ENCODE measurements around the gene ZNF638. TPM values are rescaled to one million over a fixed set of nuclear protein-coding genes. Genes with fewer than 3 reads are reported as not detected.

ZNF638 gene
- total and polyA plus RNA-seq, 10 of the 15 experiments (the other 5 are each of a cell fraction or from before 2014, with no cell fraction given): 37.6 to 133 (median 64.5) TPM

- H3K27ac ChIP-seq (ENCODE audit: control insufficient read depth, insufficient read depth): no peak overlapping the region
- FAIRE-seq (no peak), ATAC-seq (no peak), DNase-seq (ENCODE audit: low read depth, low spot score) (no peak)
- H3K79me2 ChIP-seq (ENCODE audit: control insufficient read depth, insufficient read depth, low read length): no peaks in the 10 kb centered on the region
- RAD21 ChIA-PET (ENCODE audit: unreplicated experiment): interaction anchor here (1.1 kb wide), 1 partner anchor 28 kb away, joined by 4 read pairs; the partner anchor contains the start of gene ZNF638
- intact Hi-C loops (cut with micrococcal nuclease; ENCODE audit: unreplicated experiment) (no loop called here), in situ Hi-C loops (cut with MboI) (loop anchor here (5.0 kb wide), 1 partner anchor 203 kb away; no protein-coding TSS in a partner anchor)
- no peaks in the 10 kb centered on the region for H3K4me1 ChIP-seq (ENCODE audit: control insufficient read depth, insufficient read depth, low read length)
- CTCF ChIA-PET: interaction anchor here (0.8 to 1.7 kb wide), 5 partner anchors 156 to 297 kb away, joined by 3 to 6 read pairs (median 3); no protein-coding TSS in a partner anchor
- no TSS peak for BruUV-seq (replicated peaks)
- H4K20me1 ChIP-seq (ENCODE audit: control insufficient read depth, insufficient read depth): no peaks in the 10 kb centered on the region
- no peaks in the 10 kb centered on the region for H3K36me3 ChIP-seq (ENCODE audit: control insufficient read depth in 2 of 2, insufficient read depth in 2 of 2, low read length in 1 of 2)
- H3K27me3 ChIP-seq (replicated peaks in 1 of 2; ENCODE audit: control insufficient read depth in 2 of 2, insufficient read depth in 2 of 2, low read length in 1 of 2): no peaks in the 10 kb centered on the region
- H3K4me2 ChIP-seq (ENCODE audit: control insufficient read depth, insufficient read depth): no peak overlapping the region
- POLR2A ChIA-PET: no interaction called here
- no peak for TF ChIP-seq RB1 (IDR thresholded peaks at IDR 0.05; ENCODE audit: borderline replicate concordance)
- TF ChIP-seq ZNF24 (IDR thresholded peaks at IDR 0.05): no peak
- TF ChIP-seq KAT2A (conservative IDR thresholded peaks at IDR 0.05; ENCODE audit: control insufficient read depth, low read depth, low read length): no peak
- TF ChIP-seq CBX5 (IDR thresholded peaks at IDR 0.05; ENCODE audit: low read depth): no peak
- no peak for TF ChIP-seq PAX5 (IDR thresholded peaks at IDR 0.05; ENCODE audit: borderline replicate concordance, low read depth, low read length)
- TF ChIP-seq BRCA1 (IDR thresholded peaks at IDR 0.05; ENCODE audit: low read depth, low read length): no peak
- no peak for TF ChIP-seq SKIL (IDR thresholded peaks at IDR 0.05; ENCODE audit: low read depth, poor library complexity, severe bottlenecking)
- no peak for TF ChIP-seq CHD2 (IDR thresholded peaks at IDR 0.05; ENCODE audit: borderline replicate concordance, low read depth, low read length)
- no peak for TF ChIP-seq ZBTB33 (IDR thresholded peaks at IDR 0.05)
- TF ChIP-seq NR2F1 (conservative IDR thresholded peaks at IDR 0.05): no peak
- no peak for TF ChIP-seq PAX8 (IDR thresholded peaks at IDR 0.05)
- no peak for TF ChIP-seq CREM (IDR thresholded peaks at IDR 0.05; ENCODE audit: low read depth)
- no peak for TF ChIP-seq ZNF217 (IDR thresholded peaks at IDR 0.05)
- TF ChIP-seq ZBTB4 (CRISPR knock-in tag; IDR thresholded peaks at IDR 0.05): no peak
- no peak for TF ChIP-seq POU2F2 (IDR thresholded peaks at IDR 0.05; ENCODE audit: borderline replicate concordance, low read depth, low read length)
- no peak for TF ChIP-seq E2F4 (IDR thresholded peaks at IDR 0.05; ENCODE audit: low read depth, low read length)
- TF ChIP-seq SIN3A (IDR thresholded peaks at IDR 0.05; ENCODE audit: low read depth, low read length): no peak
- TF ChIP-seq HCFC1 (IDR thresholded peaks at IDR 0.05; ENCODE audit: low read length): no peak
- H3K9ac ChIP-seq (ENCODE audit: control insufficient read depth, insufficient read depth, low read length): no peak overlapping the region
- no peak overlapping the region for H3K4me3 ChIP-seq
- H3K9me3 ChIP-seq (replicated peaks; ENCODE audit: control insufficient read depth, insufficient read depth, low read length): no peaks in the 10 kb centered on the region
- 94% methylated on average over 3 of the region's 3 CpGs for WGBS (ENCODE audit: insufficient coverage, insufficient replicate concordance, low lambda C conversion rate, missing lambda C conversion rate)
- no peak overlapping the region for H2AFZ ChIP-seq (ENCODE audit: control insufficient read depth, low read depth, low read length)
- SMC1A ChIA-PET (ENCODE audit: uncharacterized antibody, unreplicated experiment): interaction anchor here (1.2 kb wide), 1 partner anchor 206 kb away, joined by 6 read pairs; no protein-coding TSS in a partner anchor
Observed at GRCh38 chr2:71303849-71304248, 27.7 kb upstream of the ZNF638 start.

All from GM12878 (cell line).